ENCODE measurements around the gene ZNF660.

Gene ZNF660

DNA sequence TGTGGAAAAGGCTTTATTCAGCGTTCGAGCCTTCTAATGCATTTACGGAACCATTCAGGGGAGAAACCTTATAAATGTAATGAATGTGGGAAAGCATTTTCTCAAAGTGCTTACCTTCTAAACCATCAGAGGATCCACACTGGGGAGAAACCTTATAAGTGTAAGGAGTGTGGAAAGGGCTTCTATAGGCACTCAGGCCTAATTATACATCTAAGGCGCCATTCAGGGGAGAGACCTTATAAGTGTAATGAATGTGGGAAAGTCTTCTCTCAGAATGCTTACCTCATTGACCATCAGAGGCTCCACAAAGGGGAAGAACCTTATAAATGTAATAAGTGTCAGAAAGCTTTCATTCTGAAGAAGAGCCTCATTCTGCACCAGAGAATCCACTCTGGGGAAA is 57.6 kb downstream of the ZNF660 start:
- no peak for DNase-seq

GRCh38 chr3:44643024-44643423 is 58.3 kb downstream of the ZNF660 start:
- no peak for DNase-seq

- DNase-seq: no peak
Observed at GRCh38 chr3:44647771-44648170, 63.0 kb downstream of the ZNF660 start.

- peak; percentile 8 for DNase-seq
Observed at GRCh38 chr3:44648564-44649229, 63.9 kb downstream of the ZNF660 start, which contains the start of gene ZNF35. Gene ZNF35, plus strand, starts transcription at chr3:44648732. Its CDS starts 2,336 bp downstream, at chr3:44651068.

Measured in NCI-H1417 treated with DMSO at 0.1 percent for 48 hours (cell line).